Activated naive CD8-positive, alpha-beta T cell treated with anti-CD3 and anti-CD28 coated beads, Interleukin-2, amount 50 U/mL, for 24 hours (primary cell): Measurements from ENCODE around the gene GSN.
"Not testable (repeated sequence)": the region's sequence is repeated elsewhere in the genome, so short reads cannot be mapped to it uniquely, and the experiment has no call there.

Experiments
- ATAC-seq: fragments of 150-1000 bp; cut with Tn5 transposase; one replicate; pipeline ENCODE4 v1.10.0; 2021
- DNase-seq: peaks from one replicate; pipeline ENCODE4 v3.0.0; 2021
- H3K27ac Mint-ChIP-seq: one replicate; pipeline ENCODE4 v1.8.0; 2021; ENCODE audit warnings: mild to moderate bottlenecking, mixed read lengths
- H3K27me3 Mint-ChIP-seq: one replicate; pipeline ENCODE4 v1.8.0; 2021; ENCODE audit warnings: mixed read lengths
- H3K36me3 Mint-ChIP-seq: one replicate; pipeline ENCODE4 v1.8.0; 2021; ENCODE audit warnings: low read depth, mixed read lengths
- H3K4me1 Mint-ChIP-seq: one replicate; pipeline ENCODE4 v1.8.0; 2021; ENCODE audit warnings: mixed read lengths
- H3K4me3 Mint-ChIP-seq: one replicate; pipeline ENCODE4 v1.8.0; 2021; ENCODE audit warnings: mild to moderate bottlenecking, moderate library complexity, mixed read lengths
- H3K9me3 Mint-ChIP-seq: one replicate; pipeline ENCODE4 v1.8.0; 2021; ENCODE audit warnings: mixed read lengths

GSN gene

DNA sequence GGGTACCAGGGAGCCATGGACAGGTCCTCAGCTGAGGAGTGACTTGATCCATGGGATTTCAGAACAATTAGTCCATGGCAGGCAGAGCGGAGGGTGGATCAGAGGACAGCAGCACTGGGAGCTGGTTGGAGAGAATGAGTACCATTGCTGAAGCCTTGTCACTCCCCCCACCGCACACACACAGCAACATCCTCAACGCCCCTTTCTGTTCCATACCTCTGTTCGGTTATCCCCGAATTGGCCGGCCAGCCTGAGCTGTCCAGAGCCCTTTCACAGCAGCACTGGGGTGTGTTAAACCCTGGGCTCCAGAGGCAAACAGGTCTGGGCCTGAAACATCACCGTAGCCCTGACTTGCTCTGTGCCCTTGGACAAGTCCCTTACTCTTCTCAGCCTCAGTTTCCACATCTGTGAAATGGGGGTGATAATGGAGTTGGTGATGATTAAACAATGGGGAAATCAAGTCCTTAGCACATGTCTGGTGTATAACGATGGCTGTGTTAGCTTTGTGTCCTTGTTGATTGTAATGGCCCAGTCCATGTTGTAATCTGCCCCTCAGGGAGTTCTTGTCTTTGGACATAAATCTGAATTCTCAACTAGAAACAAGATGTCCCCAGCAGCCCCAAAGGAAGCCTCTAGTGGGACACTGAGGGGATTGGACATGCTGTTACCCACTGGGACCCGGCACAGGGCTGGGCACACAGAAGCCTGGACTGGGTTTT is 16.9 kb downstream of the GSN start:
- no peak overlapping the region for H3K27ac Mint-ChIP-seq
- no peaks in the 10 kb centered on the region for H3K9me3 Mint-ChIP-seq
- H3K4me1 Mint-ChIP-seq, result peaks cover 31% of the 10 kb centered on the region
- no peaks in the 10 kb centered on the region for H3K27me3 Mint-ChIP-seq
- DNase-seq (no peak), ATAC-seq (no peak)
- H3K36me3 Mint-ChIP-seq, result peaks cover 2% of the 10 kb centered on the region
- no peak overlapping the region for H3K4me3 Mint-ChIP-seq

DNA sequence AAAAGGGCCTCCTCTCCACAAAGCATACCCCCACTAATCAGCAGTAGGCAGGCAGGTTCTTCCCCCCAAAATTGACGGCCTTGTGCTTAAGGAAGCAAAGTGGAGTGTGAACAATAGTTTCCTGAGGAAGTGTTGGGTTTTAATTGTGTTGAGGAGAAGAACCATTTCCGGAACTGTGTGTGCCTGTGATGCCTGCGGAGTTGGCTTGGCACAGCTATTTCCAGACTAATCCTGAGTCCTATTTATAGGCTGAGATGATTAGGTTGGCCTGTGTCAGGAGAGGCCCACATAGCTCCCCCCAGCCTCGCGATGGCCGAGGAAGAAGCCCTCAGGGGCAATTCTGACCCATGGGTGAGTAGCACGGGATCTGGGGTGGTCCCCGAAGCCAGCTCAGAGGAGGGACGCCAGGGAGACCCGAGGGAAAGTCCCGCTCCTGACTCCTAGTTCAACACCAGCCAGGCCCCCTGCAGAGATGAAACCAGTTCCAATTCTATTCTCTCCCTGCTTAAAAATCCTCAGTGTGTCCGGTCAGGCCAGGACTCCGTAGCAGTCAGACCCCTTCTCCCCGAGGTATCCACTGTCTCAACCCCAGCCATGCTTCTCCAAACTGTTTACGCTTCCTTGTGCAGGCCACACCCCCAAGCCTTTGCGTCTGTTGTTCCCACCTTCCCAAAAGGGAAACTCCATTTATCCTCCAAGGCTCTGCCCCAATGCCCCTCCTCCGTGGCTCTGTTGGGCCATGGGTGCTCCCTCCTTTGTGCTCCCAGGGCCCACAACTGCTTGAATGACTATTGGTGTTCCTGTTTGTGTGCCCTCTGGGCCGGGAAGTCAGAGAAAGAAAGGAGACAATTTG is 18.1 kb downstream of the GSN start:
- Mint-ChIP-seq H3K9me3 (no peaks in the 10 kb centered on the region), H3K4me1 (peaks cover 31% of the 10 kb centered on the region), H3K27ac (no peak overlapping the region), H3K27me3 (no peaks in the 10 kb centered on the region), H3K36me3 (peaks cover 2% of the 10 kb centered on the region), H3K4me3 (no peak overlapping the region)
- DNase-seq (no peak), ATAC-seq (no peak)

DNA sequence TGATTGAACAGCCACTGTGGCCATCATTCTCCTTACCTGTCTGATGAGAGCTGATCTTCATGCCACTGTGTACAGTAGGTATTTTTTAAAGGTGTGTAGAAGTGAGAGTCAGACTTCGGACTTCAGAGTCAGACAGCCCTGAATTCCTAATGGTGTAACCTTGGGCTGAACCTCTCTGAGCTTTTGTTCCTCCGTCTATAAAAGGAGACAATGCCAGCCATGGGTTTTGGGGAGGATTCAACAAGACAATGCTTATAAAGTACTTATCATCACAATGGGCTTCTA is 18.7 kb downstream of the GSN start:
- Mint-ChIP-seq H3K27ac (no peak overlapping the region), H3K27me3 (no peaks in the 10 kb centered on the region), H3K4me1 (peaks cover 31% of the 10 kb centered on the region), H3K9me3 (no peaks in the 10 kb centered on the region), H3K36me3 (peaks cover 2% of the 10 kb centered on the region), H3K4me3 (no peak overlapping the region)
- DNase-seq (no peak), ATAC-seq (no peak)

DNA sequence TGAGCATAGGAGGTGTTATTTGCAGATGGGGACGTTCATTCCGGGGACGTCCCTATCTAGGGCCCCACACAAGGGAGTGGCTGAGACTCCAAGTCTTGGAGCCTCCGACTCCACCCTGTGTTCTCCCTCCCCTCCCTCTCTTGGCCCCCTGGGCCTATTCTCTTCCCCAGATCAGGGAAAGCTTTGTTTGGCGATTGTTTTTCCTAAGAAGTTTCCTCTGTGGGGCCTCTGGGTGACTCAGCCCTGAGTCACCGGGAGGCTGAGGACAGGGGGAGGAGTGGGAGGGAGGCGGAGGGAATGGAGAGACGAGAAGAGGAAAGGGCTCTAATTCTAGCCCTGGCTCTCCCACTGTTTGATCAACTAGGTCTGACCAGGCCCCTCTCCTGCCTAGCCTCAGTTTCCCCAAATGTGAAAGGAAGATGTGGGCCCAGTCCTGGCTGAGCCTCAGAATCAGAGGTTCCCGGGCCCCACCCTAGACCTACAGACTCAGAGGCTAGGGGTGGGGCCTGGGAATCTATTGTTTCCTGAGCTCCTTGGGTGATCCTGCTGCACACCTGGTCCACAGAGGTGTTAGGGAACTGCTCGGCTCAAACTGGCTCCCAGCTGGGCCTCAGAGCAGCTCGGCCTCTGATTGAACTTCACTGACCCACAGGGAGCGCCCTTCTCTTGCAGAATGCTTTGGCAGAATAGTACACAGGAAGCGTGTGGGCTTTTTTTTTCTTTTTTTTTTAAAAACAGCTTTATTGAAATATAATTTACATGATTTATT is 19.2 kb downstream of the GSN start:
- DNase-seq, result peak; percentile 26
- Mint-ChIP-seq H3K4me1 (peaks cover 26% of the 10 kb centered on the region), H3K9me3 (no peaks in the 10 kb centered on the region), H3K27me3 (no peaks in the 10 kb centered on the region), H3K27ac (no peak overlapping the region), H3K4me3 (no peak overlapping the region), H3K36me3 (peaks cover 2% of the 10 kb centered on the region)
- peak; percentile 72 for ATAC-seq

DNA sequence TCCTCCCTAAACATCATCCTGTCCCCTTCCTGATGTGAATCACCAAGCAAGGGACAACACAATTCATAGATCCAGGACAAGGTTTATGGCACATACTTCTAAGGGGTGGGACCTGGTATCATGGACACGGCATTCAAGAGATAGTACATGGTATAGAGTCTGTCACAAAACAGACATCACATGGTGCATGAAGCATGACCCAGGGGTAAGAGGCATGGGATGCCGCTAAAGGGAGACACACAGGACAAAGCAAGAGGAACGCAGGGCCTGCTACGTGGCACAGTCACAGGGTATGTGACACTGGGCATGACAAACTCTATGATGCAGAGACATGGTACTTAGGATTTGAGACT is 20.7 kb downstream of the GSN start:
- H3K9me3 Mint-ChIP-seq, result no peaks in the 10 kb centered on the region
- no peak overlapping the region for H3K27ac Mint-ChIP-seq
- no peaks in the 10 kb centered on the region for H3K27me3 Mint-ChIP-seq
- no peak overlapping the region for H3K4me3 Mint-ChIP-seq
- peaks cover 2% of the 10 kb centered on the region for H3K36me3 Mint-ChIP-seq
- H3K4me1 Mint-ChIP-seq, result peaks cover 25% of the 10 kb centered on the region
- ATAC-seq, result no peak
- DNase-seq, result no peak

DNA sequence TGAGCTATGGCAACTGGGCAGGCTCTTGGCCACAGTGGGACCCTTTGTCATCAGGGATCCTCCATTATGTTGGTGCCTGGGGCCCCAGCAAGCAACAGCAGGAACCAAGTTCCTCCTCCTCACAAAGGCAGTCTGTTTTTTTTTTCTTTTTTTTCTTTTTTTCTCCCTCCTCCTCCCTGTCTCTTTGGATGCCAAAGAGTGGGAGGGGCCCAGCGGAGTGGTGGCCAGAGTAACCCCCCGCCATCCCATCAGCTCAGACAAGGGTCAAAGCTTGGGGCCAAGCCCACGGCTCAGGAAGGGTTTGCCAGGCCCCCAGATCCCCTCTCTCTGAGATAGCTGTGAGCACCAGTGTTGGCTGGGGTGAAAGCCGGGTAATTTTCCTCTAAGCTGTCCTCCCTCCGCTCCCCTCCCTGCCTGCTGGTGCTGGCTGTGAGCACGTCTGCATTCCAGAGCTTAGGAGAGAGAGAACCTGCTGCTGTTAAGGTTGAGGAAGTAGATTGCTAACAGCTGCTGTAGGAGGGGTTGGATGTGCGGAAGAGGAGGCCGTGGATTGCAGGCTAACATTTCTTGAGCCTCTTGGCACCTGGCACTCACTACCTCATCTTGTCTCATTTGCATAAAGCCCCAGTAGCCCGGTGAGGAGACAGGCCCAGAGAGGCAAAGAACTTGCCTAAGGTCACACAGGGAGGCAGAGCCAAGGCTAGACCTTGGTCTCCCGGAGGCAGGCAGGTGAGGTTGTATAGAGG is 21.2 kb downstream of the GSN start:
- H3K36me3 Mint-ChIP-seq, result peaks cover 2% of the 10 kb centered on the region
- no peak overlapping the region for H3K27ac Mint-ChIP-seq
- H3K4me1 Mint-ChIP-seq, result peaks cover 25% of the 10 kb centered on the region
- ATAC-seq (no peak), DNase-seq (no peak)
- H3K9me3 Mint-ChIP-seq, result no peaks in the 10 kb centered on the region
- H3K4me3 Mint-ChIP-seq, result no peak overlapping the region
- H3K27me3 Mint-ChIP-seq, result no peaks in the 10 kb centered on the region

DNA sequence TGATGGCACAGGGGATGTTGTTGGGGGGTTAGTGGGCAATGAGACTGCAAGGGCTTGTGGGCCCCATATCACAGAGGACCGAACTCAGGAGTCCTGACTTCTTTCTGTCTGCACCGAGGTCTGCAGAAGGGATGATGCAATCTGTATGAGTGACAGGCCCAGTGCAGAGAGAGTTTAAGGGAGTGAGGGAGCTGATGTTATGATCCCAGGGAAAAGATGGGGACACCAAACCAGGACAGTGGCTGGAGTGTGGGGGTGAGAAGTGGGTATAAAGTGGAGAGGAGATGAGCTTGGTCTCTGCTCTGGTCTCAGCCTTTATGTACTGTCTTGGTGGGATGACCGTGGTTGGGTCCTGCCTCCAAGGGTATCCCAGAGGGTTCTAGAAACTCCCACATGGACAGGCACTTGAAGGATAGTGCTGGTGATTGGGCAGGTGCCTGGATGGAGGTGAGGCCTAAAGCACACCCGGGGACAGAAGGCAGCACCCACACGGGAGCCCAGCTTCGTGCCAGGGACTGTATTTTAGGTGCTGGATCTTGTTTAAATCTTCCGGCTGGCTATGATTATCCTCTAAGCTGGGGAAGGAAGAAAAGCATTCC is 21.9 kb downstream of the GSN start:
- no peak overlapping the region for H3K4me3 Mint-ChIP-seq
- DNase-seq (no peak), ATAC-seq (no peak)
- no peak overlapping the region for H3K27ac Mint-ChIP-seq
- H3K27me3 Mint-ChIP-seq, result no peaks in the 10 kb centered on the region
- peaks cover 2% of the 10 kb centered on the region for H3K36me3 Mint-ChIP-seq
- H3K9me3 Mint-ChIP-seq, result no peaks in the 10 kb centered on the region
- peaks cover 25% of the 10 kb centered on the region for H3K4me1 Mint-ChIP-seq

DNA sequence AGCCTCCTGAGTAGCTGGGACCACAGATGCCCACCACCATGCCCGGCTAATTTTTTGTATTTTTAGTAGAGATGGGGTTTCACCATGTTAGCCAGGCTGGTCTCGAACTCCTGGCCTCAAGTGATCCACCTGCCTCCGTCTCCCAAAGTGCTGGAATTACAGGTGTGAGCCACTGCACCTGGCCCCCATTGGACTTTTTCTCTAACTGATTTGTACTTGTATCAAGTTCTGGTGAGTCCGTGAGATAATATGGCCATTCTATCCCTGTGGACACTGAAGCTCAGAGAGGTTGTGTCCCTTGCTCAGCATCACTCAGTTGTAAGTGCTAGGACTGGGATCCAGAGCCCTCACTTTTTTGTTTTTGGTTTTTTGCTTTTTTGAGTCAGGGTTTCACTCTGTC is 23.6 kb downstream of the GSN start:
- not testable (repeated sequence) for H3K36me3 Mint-ChIP-seq, H3K9me3 Mint-ChIP-seq, H3K27me3 Mint-ChIP-seq, DNase-seq, H3K4me3 Mint-ChIP-seq, H3K27ac Mint-ChIP-seq, ATAC-seq
- H3K4me1 Mint-ChIP-seq, result peaks cover 15% of the 10 kb centered on the region

DNA sequence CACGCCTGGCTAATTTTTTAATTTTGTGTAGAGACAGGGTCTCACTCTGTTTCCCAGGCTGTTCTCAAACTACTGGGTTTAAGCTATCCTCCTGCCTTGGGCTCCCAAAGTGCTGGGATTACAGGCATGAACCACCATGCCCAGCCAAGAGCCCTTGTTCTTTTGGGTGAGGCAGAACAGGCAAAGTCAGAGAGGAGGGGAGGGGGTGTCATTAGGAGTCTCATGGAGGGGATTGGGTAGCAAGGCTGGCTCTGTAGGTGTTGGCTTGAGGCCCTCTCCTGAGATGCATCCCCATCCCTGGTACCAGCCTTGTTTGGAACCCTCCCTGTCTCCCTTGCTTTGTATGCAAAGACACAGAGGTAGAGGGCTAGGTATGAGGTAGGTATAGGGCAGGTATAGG is 24.1 kb downstream of the GSN start:
- DNase-seq (no peak), ATAC-seq (no peak)
- H3K27me3 Mint-ChIP-seq, result no peaks in the 10 kb centered on the region
- H3K9me3 Mint-ChIP-seq, result no peaks in the 10 kb centered on the region
- no peak overlapping the region for H3K4me3 Mint-ChIP-seq
- H3K4me1 Mint-ChIP-seq, result peaks cover 9% of the 10 kb centered on the region
- H3K36me3 Mint-ChIP-seq, result peaks cover 2% of the 10 kb centered on the region
- H3K27ac Mint-ChIP-seq, result no peak overlapping the region

DNA sequence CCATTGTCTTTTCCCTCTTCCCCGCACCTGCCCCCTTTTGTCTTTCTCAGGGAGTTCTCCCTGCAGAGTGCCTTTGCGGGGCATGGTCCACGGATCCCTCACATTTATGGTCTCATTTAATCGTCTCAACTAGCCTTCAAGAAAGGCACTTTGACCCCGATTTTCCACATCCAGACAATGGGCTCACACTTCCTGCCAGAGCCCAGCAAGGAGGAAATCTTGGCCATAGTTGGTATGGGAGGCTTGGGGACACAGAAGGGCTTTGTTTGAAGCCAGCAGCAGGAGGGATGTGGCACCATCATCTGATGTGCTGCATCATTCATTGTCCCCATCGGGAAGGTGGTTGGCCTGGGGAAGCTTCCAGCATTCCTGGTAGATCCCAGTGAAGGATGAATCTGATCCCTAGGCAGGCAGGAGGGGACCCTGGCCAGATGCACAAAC is 24.9 kb downstream of the GSN start:
- H3K36me3 Mint-ChIP-seq, result peaks cover under 1% of the 10 kb centered on the region
- H3K9me3 Mint-ChIP-seq, result no peaks in the 10 kb centered on the region
- H3K27ac Mint-ChIP-seq, result no peak overlapping the region
- H3K4me3 Mint-ChIP-seq, result no peak overlapping the region
- no peak for ATAC-seq
- DNase-seq, result no peak
- peaks cover 4% of the 10 kb centered on the region for H3K4me1 Mint-ChIP-seq
- H3K27me3 Mint-ChIP-seq, result no peaks in the 10 kb centered on the region

DNA sequence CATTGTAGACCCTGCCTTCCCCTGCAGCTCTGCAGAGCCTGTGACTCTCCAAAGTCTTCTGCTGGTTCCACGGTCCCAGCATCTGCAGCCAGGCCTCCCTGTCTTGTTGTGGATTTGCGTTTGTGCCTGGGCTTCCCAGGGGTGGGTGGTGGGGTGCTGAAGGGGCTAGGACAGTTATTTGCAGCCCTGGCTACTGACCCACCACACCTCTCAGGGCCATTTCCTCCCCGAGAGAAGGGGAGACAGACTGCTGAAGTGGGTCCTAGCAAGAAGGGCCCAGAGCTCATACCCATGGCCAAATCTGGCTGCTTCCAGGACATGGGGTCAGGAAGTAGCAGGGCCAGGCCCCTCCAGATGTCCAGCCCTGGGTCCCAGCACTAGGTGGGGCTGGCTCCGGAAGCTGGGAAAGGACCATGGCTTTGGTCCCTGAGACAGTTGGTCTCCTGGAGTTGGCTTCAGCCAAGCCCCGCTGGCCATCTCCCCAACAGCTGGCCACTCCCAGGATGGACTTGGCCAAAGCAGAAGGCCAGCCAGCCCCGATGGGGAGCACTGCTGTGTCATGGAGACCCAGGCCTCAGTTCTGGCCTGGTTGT is 26.3 kb downstream of the GSN start:
- DNase-seq, result no peak
- H3K4me1 Mint-ChIP-seq, result peaks cover 7% of the 10 kb centered on the region
- ATAC-seq, result no peak
- H3K36me3 Mint-ChIP-seq, result no peaks in the 10 kb centered on the region
- peaks cover 9% of the 10 kb centered on the region for H3K27me3 Mint-ChIP-seq
- H3K27ac Mint-ChIP-seq, result no peak overlapping the region
- H3K4me3 Mint-ChIP-seq, result no peak overlapping the region
- H3K9me3 Mint-ChIP-seq, result no peaks in the 10 kb centered on the region

DNA sequence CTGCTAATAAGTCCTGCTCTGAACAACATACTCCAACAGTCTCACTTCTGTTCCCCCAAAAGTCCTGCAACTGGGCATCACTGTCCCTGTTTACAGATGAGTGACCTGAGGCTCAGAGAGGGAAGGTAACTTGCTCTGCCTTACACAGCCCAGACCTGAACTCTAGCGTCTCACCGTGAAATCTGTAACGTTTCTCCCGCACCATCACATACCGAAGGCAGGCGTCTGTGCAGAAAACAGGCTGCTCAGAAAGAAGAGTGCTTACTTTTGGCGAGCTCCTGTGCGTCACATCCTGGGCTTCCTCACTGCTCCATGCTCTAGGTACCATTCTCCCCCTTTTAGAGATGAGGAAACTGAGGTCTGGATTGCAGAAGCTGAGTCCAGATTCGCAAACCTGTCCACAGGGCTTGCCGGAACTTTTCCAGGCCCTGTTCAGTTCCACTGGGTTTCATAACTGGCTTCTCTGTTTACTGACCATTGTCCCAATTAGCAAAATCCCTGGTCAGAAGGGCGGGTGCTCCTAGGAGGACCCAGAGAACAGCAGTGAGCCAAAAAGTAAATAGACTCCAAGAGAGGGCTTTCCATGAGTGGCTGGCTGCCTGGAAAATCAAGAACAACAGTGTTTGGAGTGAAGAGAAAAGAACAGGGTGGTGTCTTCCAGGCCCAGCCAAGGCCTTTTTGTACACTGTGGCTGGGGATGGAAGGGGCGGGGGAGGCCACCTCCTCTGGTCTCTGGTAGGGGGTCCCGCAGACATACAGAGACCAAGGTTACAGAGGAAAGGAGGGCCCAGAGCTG is 27.1 kb downstream of the GSN start:
- no peak overlapping the region for H3K27ac Mint-ChIP-seq
- ATAC-seq (no peak), DNase-seq (no peak)
- H3K4me1 Mint-ChIP-seq, result peaks cover 10% of the 10 kb centered on the region
- no peaks in the 10 kb centered on the region for H3K9me3 Mint-ChIP-seq
- H3K36me3 Mint-ChIP-seq, result no peaks in the 10 kb centered on the region
- H3K4me3 Mint-ChIP-seq, result no peak overlapping the region
- H3K27me3 Mint-ChIP-seq, result peaks cover 13% of the 10 kb centered on the region

DNA sequence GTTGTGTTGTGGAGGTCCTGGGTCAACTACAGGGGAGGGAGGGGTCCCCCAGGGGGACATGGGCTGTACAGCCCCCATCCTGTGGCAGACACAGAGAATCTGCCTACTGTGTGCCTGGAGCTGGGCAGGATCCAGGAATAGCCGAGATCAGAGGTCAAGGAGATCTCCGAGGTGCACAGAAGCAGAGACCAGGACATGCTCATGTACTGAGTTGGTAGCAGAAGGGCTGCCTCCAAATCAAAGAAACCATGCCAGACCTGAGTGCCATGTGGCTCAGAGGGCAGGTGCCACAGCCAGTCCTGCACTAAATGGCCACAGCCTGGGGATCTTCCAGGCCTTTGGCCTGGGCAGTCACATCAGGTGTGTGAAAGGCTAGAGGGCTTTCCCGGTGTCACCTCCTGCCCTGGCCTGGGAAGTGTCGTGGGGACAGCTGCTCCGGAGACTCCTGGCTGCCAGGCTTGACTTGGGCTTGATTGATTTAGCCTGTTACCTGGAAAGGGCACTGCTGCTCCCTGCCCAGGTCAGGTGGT is 27.8 kb downstream of the GSN start:
- Mint-ChIP-seq H3K4me1 (peaks cover 16% of the 10 kb centered on the region), H3K4me3 (no peak overlapping the region), H3K9me3 (no peaks in the 10 kb centered on the region), H3K27me3 (peaks cover 20% of the 10 kb centered on the region), H3K36me3 (no peaks in the 10 kb centered on the region), H3K27ac (no peak overlapping the region)
- DNase-seq (no peak), ATAC-seq (no peak)
